HEK293 (cell line): ENCODE results near the gene NAMPT.
A peak's percentile ranks its signal among the peaks of the same experiment; 100 is the strongest.

ENCODE experiments used
- CTCF ChIA-PET: fragments of 350-600 bp; formaldehyde crosslinking; extraction: SDS; loops from one replicate; lab custom pipeline; 2021; ENCODE audit warnings: antibody characterized with exemption; lab: Yijun Ruan, JAX
- POLR2A ChIA-PET: fragments of 300-600 bp; formaldehyde crosslinking; extraction: SDS; loops from one replicate; lab custom pipeline; 2020; ENCODE audit warnings: antibody characterized with exemption, inconsistent platforms; lab: Yijun Ruan, JAX
- H3K27ac ChIP-seq: fragments of 200-500 bp; sonication (Bioruptor generic); 2 replicates; pipeline ENCODE4 v1.5.1; 2014; ENCODE audit warnings: low read depth, low read length, control low read depth, inconsistent platforms; ENCODE audit errors: extremely low read depth
- H3K36me3 ChIP-seq, 2 experiments: fragments of 200-500 bp in 1 of 2; sonication (Bioruptor generic) in 1 of 2; 1 replicate in 1 of 2; 2 replicates in 1 of 2; pipeline ENCODE4 v1.5.1; 2014 to 2017; ENCODE audit warnings: inconsistent platforms in 2 of 2, low read length in 2 of 2; ENCODE audit not compliant: control insufficient read depth in 2 of 2, insufficient read depth in 1 of 2
- H3K4me1 ChIP-seq: fragments of 200-500 bp; sonication (Bioruptor generic); 2 replicates; pipeline ENCODE4 v1.5.1; 2014; ENCODE audit warnings: mild to moderate bottlenecking, low read length, inconsistent platforms; ENCODE audit not compliant: control insufficient read depth, insufficient read depth
- H3K4me3 ChIP-seq: 2 replicates; pipeline ENCODE4 v1.5.1; 2011; ENCODE audit warnings: low read depth, mild to moderate bottlenecking, control low read depth, low read length, moderate library complexity
- H3K9me3 ChIP-seq: fragments of 200-500 bp; sonication (Bioruptor generic); 2 replicates; pipeline ENCODE4 v1.5.1; 2014; ENCODE audit warnings: low read depth, low read length, inconsistent platforms; ENCODE audit not compliant: control insufficient read depth, insufficient read depth
- PRDM1 ChIP-seq: fragments of 450-650 bp; formaldehyde crosslinking; IDR thresholded peaks from 2 replicates; pipeline ENCODE4; 2016; ENCODE audit warnings: missing biosample characterization, missing genetic modification characterization
- REPIN1 ChIP-seq: fragments of 450-650 bp; formaldehyde crosslinking; IDR thresholded peaks from 2 replicates; pipeline ENCODE4 v1.5.1; 2017; ENCODE audit warnings: missing biosample characterization, missing genetic modification characterization, low read depth
- SCRT1 ChIP-seq: fragments of 450-650 bp; formaldehyde crosslinking; IDR thresholded peaks from 2 replicates; pipeline ENCODE4 v1.5.1; 2016; ENCODE audit warnings: missing biosample characterization, missing genetic modification characterization, borderline replicate concordance
- ZNF169 ChIP-seq: fragments of 450-650 bp; formaldehyde crosslinking; IDR thresholded peaks from 2 replicates; pipeline ENCODE4 v1.5.1; 2016; ENCODE audit warnings: missing biosample characterization, missing genetic modification characterization
- ZNF302 ChIP-seq: fragments of 450-650 bp; formaldehyde crosslinking; IDR thresholded peaks from 2 replicates; pipeline ENCODE4 v1.5.1; 2016; ENCODE audit warnings: missing biosample characterization, missing genetic modification characterization, low read depth
- ZNF350 ChIP-seq: fragments of 450-650 bp; formaldehyde crosslinking; IDR thresholded peaks from 2 replicates; pipeline ENCODE4 v1.5.0; 2017; ENCODE audit warnings: missing biosample characterization, mild to moderate bottlenecking, missing genetic modification characterization

NAMPT gene

DNA sequence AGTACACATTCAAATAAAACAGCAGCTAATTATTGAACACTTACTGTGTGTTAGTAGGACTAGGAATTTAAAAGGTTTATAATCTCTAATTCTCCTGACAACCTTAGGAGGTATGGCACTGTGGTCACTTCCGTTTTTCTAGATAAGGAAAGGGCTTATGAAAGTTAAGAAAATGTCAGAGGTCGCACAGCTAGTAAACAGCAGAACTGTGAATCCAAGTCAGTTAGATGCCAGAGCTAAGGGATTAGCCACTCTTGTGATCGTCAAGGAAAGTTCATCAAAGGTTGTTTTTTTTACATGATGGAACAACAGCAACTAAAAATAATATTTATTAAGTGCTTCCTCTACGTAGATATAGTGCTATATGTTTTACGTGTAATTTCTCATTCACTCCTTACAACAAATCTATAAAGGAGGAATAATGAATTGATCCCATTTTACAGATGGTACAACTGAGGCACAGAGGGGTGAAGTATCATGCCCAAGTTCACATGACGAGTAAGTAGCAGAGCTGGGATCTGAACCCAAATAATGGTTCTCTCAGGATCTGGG is 84.9 kb downstream of the NAMPT start:
- H3K36me3 ChIP-seq, result no peaks in the 10 kb centered on the region
- CTCF ChIA-PET, result interaction anchor here (0.7 kb wide), 1 partner anchor 567 kb away, joined by 3 read pairs; no protein-coding TSS in a partner anchor
- no peaks in the 10 kb centered on the region for H3K9me3 ChIP-seq
- no peak overlapping the region for H3K27ac ChIP-seq
- H3K4me1 ChIP-seq, result no peaks in the 10 kb centered on the region
- TF ChIP-seq ZNF350 (tag by site-specific recombination) (no peak), ZNF302 (tag by site-specific recombination) (no peak)
- POLR2A ChIA-PET, result no interaction called here
- no peak overlapping the region for H3K4me3 ChIP-seq

DNA sequence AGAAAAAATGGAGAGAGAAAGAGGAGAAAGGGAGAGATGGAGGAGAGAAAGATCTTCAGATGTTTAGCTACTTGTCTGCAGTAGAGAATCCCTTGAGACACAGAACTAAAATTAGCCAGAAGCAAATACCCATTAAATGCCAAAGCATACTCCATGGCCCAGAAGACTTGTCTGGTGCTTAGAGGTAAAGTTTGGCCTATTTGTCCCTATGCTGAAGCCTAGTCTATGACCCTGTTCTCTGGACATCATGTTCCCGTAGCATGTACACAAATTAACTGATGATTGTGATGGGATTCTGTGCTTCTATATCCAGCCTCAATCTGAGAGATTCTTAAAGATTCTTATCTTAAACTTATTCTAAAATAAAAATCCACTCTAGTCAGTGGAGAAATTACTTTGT is 85.8 kb downstream of the NAMPT start:
- ChIA-PET POLR2A (no interaction called here), CTCF (interaction anchor here (0.6 to 1.1 kb wide), 2 partner anchors 22 to 641 kb away, joined by 4 read pairs; no protein-coding TSS in a partner anchor)
- TF ChIP-seq ZNF169 (tag by site-specific recombination) (no peak), REPIN1 (tag by site-specific recombination) (no peak), SCRT1 (tag by site-specific recombination) (no peak), PRDM1 (tag by site-specific recombination) (0 out of 2 replicates have a peak, but pooled peaks have one; percentile 25)
- Histone ChIP-seq H3K36me3 (no peaks in the 10 kb centered on the region), H3K4me3 (no peak overlapping the region), H3K27ac (no peak overlapping the region), H3K9me3 (no peaks in the 10 kb centered on the region), H3K4me1 (no peaks in the 10 kb centered on the region)
